CD4-positive, alpha-beta T cell treated with Interleukin-4 for 1 hour (primary cell): ENCODE measurements around the gene PRKCA.

ENCODE experiments used
- DNase-seq, 2 donors: peaks; one replicate each; pipeline ENCODE4 v3.0.0-alpha.2; 2020 to 2022

PRKCA gene

GRCh38 chr17:66492561-66493005 is 190.2 kb downstream of the PRKCA start:
- DNase-seq: no peak

GRCh38 chr17:66493283-66494019 is 191.0 kb downstream of the PRKCA start:
- DNase-seq: no peak

DNA sequence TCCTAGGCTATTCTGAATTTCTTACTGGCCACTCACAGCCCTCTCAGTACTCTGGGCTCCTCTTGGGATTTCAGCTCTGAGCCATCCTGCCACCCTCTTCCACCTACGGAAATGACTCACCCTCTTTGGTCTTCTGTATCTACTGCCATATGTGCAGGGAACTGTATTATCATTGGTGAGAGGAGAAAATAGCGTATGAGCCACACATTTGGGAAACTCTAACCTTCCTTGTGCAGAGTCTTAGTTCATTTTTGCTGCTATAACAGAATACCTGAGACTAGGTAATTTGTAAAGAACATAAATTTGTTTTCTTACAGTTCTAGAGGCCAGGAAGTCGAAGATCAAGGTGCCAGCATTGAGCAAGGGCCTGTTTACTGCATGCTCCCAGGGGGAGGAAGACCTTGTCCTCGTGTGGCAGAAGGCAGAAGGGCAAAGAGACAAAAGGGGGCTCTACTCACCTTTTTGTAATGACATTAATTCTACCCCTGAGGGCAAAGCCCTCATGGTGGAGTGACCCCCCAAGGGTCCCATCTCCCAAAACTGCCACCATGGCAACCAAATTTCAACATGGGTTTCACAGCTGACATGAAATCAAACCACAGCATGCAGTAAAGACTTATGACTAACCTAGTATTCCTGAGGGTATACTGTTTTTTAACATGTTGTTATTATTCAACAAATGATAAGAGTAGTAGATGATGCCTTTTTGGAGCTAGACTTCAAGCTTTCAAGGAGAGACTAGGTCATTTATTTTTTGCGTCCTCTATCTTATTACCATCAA is 191.8 kb downstream of the PRKCA start:
- no peak for DNase-seq

- no peak for DNase-seq
Observed at GRCh38 chr17:66495035-66495434, 192.6 kb downstream of the PRKCA start.

GRCh38 chr17:66496306-66496705 is 193.9 kb downstream of the PRKCA start:
- no peak for DNase-seq

- no peak for DNase-seq
Observed at GRCh38 chr17:66498580-66498979, 196.2 kb downstream of the PRKCA start.

- DNase-seq: no peak
Observed at GRCh38 chr17:66506641-66507040, 204.2 kb downstream of the PRKCA start.

GRCh38 chr17:66507103-66507923 is 204.9 kb downstream of the PRKCA start:
- no peak for DNase-seq

DNA sequence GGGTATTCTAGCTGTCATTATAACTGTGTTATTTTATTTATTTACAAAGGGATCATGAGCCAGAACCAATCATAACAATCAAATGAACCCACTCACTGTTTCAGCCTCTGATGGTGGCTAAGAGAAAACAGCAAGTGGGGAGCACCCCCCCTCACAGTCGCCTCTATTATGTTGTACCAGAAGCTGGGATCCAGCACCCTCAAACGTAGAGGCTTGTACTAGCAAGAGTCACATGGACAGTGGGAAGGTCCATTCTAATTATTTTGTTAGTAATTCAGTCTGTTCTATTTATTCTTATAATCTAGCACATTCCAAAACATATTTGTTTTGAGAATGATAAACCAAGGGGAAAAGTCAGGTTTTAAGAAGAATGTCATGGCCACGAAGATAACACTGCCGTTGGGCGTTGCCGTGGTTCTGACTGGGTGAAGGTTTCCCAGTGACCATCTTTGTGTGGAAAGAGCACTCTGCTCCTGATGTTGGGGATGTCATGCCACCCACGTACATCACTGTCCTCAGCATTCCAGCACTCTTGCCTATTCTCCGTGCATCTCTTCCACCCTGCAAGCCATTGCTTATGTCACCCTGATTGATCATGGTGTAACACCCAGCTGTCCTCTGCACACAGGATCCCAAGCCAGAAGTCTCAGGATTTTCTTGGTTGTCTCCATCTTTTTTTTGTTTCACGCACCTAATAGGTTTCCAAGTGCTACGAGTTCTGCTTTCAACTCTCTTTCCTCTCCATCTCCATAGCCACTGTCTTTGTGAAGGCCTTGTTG is 205.8 kb downstream of the PRKCA start:
- no peak for DNase-seq

- DNase-seq: no peak
Observed at GRCh38 chr17:66508896-66509844, 206.8 kb downstream of the PRKCA start.

- DNase-seq: no peak
Observed at GRCh38 chr17:66509926-66510325, 207.5 kb downstream of the PRKCA start.

DNA sequence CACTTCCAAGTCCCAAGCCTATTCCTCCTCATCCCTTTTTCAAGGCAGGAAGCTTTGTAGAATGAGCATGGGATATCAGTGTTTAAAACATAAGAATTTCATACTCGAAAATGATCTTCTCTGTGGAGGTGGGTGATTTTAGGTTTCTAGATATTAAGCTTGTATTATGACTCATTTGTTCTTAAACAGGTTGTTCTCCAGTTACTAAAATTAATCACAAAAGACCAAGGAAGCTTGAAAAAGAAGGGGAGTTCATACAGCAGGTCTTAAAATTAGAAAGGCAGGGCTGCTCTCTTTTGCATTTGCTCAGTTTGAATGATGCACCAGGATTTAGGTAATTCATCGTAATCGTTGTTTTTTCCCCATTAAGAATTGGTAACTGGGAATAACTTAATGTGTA is 208.7 kb downstream of the PRKCA start:
- no peak for DNase-seq

- DNase-seq: no peak
Observed at GRCh38 chr17:66514227-66514806, 211.9 kb downstream of the PRKCA start.

- DNase-seq: no peak
Observed at GRCh38 chr17:66515974-66516373, 213.6 kb downstream of the PRKCA start.

DNA sequence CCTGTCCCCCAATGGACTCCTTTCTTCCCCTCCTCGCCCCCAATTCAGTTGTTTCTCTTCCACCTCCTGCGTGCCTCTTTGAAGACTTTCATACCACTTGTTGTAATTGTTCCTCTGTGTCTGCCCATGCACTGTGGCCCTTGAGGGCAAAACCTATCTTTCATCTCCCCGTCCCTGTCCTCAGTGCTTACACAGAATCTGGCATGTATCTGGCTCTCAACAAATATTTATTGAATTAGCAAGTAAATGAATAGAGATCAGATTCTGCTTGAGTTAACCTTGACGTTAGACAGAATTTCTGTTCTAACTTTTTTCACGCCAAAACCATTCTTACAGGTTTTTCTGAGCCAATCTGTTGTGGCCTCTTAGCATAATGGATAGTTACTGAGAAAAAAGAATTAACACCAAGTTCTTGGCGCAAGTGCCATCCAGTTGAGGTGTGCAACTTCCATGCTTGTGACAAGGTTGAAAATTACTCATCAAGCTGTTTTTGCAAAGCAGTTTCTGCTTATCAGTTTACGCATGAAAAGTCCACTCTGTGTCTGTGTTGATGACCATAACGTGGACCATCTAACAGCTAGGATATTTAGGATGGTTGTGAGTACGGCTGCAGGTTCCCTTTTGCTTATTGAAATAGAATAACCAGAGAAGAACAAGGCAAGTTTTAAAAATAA is 215.1 kb downstream of the PRKCA start:
- no peak for DNase-seq

DNA sequence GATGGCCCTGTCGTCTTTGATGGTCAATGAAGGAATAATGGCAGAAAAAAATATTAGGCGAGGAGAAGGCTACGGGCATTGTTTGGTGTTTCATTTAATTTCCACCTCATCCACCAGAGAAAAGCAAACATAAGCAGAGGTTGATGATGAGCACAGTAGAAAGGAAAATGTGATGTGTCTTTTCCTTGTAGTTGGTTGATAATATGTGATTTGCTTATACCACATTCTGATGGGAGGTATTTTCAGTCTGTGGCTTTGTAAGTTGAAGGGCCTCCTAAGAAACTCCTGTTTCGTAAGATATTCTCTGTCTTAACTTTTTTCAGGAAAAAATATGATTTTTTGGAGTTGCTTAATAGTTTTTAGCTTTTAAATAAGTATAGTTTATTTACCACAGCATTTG is 215.7 kb downstream of the PRKCA start:
- DNase-seq: no peak

GRCh38 chr17:66518677-66519076 is 216.3 kb downstream of the PRKCA start:
- peak in 1 of 2 donors; percentile 11 for DNase-seq

DNA sequence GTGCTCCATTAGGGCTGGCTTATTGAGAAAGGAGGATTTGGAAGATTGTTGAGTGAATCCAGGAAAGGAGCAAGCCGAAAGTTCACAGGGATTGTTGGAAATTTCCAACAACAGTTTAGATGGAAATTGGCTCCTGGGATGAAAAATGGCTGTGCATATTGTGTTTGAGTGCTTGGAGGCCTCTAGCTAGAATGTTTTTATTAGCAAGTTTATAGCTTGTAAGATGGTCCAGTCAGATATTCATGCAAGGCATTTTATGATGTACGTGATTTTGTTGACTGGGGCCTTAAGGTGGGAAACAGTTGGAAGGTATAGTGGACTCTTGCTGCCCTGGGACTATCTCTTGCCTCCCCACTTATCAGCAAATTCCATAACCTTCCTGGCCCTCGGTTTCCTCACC is 216.7 kb downstream of the PRKCA start:
- no peak for DNase-seq

DNA sequence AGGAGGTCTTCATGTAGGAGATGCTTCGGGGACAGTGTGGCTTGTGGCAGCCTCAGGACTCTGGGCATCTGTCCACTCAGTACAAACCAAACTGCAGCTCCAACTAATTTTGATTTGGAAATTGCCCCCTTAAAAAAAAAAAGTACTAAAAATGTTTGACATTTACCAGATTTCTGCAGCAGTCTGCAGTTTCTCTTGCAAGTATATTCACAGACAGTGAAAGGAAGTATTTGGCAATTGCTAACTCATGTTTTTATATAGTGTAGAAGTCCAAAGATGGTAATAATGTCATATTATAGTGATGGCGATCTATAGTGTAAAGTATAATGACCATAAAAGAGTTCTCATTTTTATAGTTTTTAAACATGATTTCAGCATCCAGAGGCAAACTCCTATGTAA is 218.6 kb downstream of the PRKCA start:
- DNase-seq: no peak

DNA sequence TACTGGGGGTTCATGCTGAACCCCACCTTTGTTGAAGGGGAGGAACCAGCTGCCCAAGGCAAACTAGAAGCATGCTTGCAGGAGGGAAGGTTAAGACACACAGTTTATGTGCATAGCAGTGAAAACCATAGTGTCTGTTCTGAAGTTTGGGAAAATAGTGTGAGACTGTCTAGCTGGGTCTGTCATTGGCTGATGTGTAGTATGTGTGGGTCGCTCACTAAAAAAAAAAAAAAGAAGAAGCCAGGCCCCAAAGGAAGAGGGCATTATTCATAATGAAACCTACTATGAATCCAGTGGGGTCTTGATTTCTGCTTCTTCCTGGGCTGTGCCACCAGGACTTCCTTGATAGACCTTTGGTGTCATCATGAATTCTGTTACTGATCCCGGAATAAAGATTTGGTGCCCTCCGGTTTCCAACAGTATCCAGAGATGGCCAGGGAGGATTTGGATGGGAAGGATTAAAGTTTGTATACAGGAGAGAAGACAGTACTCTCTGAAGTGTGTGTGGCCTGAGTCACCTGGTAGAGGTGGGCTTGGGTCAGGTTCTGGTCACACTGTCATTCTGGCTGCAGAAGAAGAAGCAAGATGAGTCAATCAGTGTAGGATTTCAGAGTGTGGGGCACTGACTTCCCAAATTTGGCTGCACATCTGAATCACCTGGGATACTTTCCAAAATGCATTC is 220.3 kb downstream of the PRKCA start:
- DNase-seq: no peak
